CD4-positive, alpha-beta T cell treated with Interleukin-17A for 4 hours (primary cell): ENCODE data around the gene RGS3.

ENCODE experiments used
- DNase-seq: peaks from one replicate; pipeline ENCODE4 v3.0.0-alpha.2; 2020; ENCODE audit warnings: mixed read lengths

RGS3 gene

DNA sequence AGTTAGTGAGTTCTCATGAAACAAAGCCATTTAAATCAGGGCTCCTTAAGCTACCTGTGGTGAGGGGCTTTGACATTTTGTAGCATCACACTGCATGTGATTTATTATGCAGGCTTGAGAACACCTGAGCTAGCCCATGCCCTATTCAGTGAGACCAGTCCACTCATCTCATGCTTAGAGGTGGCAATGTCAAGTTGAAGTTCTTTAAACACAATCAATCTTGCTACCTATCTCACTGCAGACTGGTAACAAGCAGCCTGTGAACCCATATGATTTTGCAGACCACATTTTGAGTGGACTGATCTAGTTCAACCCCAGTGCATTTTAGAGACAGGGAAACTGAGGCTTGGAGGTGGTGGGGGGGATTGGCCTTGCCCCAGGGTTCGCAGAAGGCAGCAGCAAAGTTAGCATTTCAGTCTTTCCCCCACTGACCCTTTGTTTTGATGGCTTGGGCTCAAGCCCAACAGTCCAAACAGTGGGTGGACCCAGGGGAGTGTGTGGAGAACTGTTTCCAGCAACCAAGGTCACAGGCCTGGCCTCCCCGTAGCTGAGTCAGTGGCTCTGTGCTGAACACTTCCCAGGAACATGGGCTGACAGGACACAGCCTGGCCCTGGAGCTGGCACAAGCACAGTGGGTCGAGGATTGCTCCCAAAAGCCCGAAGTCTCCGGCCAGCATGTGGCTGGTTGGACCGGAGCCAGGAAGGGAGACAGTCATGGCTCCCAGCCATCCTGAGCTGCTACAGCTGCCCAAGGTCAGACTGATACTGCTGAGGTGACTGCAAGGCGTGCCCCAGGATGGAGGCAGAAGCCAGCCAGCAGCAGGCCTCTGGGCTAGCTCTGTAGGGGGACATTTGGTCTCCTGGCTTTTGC, 95.3 kb downstream of the RGS3 start:
- no peak for DNase-seq

DNA sequence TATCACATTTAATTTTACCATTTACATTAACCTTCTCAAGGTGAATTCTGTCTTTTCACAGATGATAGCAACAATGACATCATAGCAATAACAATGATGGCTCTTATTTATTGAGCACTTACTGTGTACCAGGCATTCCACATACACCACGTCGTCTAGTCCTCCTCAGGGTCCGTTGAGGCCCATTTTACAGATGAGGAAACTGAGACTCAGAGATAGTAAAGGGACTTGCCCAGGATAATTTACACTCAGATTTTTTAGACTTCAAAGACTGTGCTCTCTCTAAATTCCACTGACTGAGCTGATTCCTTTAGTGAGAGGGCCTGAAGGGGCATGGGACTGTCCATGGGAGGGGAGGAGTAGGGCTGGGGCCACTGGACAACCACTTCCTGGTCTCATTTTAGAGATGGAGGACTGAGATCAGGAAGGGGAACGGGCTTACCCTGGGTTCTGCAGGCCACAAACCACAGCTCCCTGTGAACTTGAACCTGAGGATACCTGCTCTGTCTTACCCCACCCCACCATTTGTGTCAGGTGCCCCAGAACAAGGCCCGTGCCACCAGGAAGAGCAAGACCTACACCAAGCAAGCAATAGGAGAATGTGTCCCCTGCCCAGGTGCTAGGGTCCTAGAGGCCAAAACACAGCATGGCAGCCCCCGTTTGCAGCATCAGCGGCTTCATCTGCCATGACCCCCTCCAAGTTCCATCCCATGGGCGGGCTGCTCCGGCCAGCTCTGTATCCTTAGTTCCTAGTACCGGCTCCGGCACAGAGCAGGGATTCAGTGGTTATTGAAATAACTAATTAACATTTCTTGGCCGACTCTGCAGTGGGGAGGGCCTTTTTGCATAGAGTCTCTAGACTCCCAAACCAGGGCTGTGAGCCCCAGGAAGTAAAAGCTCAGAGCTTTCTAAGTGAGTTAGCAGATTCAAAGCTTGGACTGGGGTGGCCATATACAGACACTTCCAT, 96.6 kb downstream of the RGS3 start:
- DNase-seq, result no peak

DNA sequence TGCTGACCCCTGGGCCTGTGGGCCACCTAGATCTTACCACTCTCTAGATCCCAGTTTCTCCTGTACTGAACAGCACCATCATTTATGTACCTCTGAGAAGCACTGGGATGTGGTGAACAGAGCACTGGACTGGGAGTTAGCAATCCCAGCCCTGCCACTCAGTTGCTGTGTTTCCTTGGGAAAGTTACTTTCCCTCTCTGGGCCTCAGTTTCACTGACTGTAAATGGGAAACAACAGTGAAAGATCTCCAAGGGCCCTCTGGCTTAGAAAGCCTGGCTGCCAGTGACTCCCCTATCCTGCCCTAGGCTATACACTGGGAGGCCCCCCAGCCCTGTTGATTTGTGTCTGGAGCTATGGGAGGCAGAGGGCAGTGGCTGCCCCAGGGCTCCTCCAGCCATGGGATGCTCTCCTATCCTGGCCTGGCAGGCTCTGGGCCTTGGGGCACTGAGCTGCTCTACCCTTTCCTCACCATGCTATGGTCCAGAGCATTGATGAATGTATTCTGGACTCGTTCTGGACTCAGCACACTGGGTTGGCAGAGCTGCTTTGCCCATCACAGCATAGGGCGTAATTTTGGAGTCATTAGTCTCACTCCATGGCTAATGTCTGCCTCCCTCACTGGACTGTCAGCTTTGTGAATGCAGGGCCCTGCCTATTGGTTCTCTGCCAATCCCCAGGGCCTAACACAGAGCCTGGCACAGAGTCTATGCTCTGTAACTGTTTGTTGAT, 99.3 kb downstream of the RGS3 start:
- DNase-seq, result no peak

DNA sequence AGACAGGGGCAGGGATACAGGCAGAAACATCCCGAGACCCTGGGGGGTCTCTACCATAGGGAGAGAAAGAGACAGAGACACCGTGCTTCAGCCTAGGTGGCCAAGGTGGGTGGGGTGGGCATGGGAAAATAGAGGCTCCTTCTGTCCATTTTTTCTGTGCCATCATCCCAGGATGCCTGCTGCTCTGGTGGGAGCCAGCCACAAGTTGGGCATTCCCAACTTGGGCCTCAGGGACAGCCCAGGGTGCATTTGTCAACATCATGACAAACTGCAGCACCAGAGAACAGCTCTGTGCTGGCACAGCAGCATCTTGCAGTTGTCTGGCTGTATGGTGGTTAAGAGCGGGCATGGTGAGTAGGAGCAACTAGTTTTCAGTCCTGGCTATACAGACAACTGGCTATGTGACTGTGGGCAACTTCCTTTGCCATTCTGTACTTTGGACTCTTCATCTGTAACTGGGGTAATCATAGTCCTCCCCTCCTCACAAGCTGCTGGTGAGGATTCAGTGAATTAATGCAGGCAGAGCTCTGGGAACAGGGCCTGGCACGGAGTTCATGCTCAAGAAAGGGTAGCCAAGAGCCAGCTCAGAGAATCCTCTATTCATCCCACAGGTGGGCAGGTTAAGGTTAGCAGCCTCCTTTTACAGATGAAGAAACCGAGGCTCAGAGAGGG, 100.4 kb downstream of the RGS3 start:
- DNase-seq, result no peak

DNA sequence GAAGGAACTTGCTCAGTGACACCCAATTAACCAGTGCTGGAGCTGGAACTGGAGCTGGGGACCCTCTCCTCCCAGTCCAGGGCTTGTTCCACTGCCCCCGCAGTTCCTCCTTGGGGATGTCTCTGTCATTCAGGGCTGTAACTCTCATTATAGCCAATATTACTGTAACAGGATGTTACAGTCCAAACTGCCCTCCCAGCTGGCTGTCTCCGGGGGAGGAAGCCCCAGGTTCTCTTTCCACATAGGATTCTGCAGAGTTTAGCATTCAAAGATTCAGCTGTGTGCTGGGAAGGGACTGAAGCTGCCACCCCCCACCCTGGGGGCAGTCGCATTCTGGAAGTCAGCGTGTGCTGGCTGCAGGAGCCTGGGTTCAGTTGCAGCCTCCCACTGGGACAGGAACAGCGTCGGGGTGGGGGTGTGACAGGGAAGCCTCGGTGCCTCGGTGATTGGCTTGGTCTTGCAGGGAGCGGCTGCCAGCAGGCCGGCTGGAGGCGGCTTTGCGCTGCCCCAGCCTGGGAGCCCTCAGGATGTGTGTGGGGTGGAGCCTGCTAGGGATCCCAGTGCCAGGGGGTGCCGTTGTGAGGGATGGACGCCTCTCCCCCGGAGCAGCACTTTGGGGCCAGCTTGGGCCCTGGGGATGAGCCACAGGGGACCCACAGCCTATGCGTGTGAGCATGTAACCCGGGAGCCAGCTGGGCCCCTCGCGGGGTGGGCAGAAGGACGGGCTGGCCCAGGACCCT, 101.1 kb downstream of the RGS3 start:
- no peak for DNase-seq

DNA sequence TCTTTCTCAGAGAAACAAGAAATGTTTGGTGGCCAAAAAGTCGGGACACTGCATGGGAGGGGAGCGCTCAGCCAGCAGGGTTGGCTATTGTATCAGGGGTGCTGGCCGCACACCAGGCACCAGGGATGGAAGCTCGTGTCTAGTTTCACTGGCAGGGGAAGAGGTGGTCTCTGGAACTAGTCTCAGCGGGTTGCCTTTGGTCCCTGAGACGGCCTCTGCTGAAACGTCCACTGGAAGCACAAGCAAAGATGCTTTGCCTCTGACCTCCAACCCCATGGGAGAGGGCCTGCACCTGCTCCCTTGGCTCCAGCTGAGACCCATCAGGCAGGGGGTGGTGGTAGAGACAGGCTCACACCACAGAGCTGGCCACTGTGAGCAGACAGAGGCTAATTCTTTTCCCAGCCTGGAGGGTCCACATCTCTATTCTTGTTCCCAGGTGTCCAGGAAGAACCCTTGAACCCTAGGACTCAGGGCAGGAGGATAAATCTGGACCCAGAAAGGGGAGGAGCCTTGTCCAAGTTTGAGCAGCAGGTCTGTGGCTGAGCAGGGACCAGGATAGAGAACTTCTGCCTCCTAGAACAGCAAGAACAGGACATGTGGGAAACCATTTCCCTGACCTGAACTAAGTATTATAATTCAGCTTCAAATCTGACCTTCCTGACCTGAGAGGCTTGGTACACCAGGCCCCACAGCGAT, 102.6 kb downstream of the RGS3 start:
- no peak for DNase-seq

DNA sequence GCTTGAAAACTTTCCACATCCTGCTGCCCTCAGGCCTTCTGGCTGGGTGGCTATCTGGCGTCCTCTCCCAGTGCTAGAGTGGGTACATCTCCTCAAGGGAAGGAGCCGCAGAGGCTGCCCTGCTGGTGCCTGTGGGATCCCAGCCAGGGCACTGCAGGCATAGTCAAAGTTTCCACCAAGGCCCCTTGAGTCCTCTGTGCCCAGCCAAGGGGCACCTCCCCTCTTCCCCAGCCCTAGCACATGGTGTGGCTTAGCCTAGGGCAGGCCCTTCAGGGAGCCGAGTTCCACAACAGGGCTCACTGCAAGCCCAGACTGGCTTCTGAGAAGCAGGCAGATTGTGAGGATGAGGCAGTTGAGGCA, 103.2 kb downstream of the RGS3 start:
- no peak for DNase-seq

DNA sequence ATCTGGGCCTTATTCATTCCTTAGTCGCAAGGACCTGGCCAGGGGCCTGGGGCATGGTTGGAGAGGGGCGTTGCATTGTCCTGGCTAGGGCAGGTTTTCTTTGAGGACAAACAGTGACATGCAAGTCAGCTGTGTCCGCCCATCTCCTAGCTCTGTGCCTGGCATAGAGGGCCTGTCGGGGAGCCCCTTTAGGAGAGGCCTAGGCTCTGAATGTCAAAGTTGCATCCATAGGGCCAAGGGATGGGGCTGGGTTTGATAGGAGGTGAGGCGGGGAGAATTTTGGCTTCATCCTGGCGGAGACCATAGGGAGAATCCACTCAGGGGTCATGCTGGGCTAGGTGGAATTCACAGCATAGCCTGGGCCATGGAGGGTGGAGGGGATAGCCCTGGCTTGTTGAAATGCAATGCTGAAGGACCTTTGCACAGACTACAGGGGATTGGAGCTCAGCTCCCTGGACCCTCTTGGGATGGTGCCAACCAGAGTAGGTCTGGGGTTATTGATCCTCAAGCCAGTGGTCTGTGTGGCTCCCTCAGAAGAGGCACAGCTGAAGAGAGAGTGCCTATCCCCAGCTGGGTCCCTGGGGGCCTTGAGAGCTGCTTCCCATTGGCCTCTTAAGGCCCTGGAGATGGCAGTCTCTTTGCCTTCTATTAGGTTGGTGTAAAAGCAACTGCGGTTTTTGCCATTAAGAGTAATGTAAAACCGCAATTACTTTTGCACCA, 104.0 kb downstream of the RGS3 start:
- no peak for DNase-seq

DNA sequence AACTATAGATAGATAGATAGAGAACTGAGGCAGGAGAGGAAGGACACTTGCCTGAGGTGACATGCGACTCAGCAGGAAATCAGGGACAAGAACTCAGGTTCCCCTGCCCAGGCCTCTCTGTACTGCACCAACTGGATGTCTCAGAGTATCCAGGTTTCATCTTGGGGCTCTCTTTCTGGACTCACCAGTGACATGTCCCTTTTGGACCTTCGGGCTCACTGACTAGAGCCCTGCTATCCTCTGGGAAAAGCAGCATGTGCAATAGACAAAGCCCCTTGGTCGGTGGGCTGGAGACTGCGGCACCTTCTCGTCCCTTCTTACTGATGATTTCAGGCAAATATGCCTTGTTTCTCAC, 104.5 kb downstream of the RGS3 start:
- DNase-seq, result no peak

DNA sequence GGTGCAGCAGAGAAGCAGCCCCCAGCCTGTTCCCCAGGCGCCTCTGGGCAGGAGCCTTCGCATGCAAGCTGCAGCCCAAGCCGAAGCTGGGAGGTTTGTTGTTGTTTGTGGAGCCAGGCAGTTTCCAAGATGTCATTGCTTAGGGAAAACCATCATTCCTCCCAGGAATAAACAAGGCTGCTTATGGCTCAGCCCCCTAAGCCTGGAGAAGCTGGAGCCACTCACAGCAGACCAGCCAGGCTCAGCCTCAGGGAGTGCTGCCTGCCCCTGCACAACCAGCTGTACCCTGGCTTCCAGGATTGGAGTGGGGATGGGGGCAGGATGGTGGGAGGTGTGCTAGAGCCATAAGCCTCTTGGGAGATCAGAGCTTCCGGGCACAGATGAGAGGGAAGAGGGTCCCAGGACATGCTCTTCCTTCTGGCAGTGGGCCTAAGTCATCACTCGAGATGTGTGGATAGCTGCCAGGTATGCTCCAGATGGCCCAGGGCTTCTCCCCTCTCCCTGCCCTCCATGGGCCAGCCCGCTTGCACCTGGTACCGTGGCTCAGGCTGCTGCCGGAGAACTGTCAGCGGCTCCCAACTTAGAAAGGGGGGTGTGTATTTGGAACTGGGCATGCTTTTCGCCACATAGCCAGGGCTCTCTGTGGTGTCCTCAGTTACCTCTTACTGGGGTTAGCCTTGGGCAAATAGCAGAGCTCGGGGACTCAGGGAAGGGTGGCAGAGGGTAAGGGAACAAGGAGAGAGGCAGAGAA, 105.2 kb downstream of the RGS3 start:
- no peak for DNase-seq

DNA sequence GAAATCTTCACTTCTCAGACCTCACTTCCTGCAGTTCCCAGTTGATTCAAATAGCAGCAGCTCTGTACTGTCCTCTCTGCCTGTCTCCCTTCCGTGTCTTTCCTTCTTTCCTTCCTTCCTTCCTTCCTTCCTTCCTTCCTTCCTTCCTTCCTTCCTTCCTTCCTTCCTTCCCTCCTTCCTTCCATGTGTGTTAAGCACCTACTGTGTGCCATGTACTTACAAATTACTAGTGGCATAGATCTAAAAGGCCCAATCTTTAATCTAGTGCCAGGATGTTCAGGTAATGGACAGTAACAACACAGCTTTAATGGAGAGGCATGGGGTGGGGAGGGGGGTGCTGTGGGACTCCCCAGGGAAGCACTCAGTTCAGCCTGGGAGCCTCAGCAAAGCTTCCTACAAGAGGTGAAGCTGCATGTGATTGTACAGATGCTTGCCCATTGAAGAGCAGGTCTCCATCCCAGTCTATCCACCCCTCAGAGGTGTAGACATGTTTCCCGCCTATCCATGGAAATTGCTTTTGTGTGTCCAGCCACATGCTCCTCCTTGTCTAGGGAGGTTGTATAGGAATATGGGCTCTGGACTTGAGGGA, 106.0 kb downstream of the RGS3 start:
- DNase-seq, result no peak

DNA sequence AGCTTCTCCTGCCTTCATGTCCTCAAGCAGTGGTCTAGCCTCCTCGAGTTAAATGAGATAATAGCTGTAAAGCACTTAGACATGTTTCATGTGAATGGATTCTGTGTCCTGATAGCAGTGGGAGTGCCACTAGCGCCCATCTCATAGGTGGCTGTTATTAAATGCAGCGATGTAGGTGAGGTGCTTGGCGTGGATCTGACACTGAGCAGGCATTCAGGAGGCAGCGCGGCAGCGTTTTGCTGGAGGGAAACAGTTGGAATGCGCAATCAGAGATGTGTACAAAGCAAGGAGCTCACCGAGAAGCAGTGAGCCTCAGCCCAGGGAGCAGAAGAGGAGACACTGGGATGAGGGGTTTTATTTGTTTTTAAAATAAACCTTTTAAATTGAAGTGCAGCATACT, 106.6 kb downstream of the RGS3 start:
- no peak for DNase-seq

DNA sequence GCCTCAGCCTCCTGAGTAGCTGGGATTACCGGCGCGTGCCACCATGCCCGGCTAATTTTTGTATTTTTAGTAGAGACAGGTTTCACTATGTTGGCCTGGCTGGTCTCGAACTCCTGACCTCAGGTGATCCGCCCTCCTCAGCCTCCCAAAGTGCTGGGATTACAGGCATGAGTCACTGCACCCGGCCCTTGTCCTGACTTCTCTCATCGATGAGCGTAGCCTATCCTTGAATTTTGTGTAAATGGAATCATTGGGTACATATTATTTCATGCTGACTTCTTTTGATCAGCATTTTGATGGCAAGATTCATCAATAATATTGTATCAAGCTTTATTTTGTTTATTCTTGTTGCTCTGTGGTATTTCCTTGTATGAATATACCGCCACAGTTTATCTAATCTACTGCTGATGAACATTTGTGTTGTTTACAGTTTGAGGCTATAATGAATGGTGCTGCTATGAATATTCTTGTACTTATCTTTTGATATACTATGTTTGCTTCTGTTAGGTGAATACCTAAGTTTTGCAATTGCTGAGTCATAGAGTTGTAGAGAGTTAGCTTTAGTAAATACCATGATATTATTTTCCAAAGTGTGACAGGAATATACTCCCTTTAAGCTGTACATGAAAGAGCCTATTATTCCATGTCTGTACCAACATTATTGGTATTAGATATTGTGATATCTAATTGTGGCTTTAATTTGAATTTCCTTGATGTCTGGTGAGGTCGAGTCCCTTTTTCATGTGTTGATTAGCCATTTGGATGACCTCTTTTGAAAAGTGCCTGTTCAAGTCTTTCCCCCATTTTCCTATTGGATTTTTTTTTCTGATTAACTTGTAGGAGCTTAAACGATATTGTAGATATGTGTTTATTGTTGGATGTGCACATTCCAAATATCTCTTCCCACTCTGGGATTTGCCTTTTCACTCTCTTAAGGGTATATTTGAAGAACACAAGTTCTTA, 107.5 kb downstream of the RGS3 start:
- no peak for DNase-seq

DNA sequence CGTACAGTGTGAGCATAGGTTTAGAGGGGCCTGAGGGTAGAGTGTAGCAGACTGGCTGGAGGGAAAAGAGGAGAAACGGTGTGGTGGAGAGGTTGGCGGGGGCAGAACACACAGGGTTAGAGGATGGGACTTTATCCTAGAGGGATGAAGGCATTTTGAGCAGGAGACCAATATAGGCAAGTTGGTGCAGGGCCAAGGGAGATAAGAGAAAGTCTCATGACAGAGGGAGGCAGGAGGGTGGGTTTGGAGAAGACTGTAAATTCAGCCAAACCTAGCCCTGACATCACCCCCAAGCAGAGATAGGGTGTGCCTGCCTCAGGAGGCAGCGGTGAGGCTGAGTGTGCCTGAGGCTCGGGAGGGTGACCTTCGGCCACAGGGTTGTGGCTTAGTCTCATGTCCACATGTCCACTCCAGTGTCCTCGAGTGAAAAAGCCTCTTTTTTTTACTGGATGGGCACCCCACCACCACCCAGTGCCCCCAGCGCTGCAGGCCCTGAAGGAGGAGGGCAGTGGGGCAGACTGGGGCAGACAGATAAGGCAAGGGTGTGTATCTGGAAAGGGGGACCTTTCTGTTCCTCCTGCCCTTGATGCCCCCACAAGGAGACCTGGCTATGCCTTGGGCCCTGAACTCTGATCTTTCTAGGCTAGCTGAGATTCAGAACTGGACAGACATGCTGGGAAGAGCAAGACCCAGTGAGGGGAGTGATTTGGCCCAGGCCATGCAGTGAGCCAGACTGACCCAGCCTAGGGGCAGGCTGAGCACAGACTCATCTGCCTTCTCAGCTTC, 108.7 kb downstream of the RGS3 start:
- DNase-seq, result no peak

DNA sequence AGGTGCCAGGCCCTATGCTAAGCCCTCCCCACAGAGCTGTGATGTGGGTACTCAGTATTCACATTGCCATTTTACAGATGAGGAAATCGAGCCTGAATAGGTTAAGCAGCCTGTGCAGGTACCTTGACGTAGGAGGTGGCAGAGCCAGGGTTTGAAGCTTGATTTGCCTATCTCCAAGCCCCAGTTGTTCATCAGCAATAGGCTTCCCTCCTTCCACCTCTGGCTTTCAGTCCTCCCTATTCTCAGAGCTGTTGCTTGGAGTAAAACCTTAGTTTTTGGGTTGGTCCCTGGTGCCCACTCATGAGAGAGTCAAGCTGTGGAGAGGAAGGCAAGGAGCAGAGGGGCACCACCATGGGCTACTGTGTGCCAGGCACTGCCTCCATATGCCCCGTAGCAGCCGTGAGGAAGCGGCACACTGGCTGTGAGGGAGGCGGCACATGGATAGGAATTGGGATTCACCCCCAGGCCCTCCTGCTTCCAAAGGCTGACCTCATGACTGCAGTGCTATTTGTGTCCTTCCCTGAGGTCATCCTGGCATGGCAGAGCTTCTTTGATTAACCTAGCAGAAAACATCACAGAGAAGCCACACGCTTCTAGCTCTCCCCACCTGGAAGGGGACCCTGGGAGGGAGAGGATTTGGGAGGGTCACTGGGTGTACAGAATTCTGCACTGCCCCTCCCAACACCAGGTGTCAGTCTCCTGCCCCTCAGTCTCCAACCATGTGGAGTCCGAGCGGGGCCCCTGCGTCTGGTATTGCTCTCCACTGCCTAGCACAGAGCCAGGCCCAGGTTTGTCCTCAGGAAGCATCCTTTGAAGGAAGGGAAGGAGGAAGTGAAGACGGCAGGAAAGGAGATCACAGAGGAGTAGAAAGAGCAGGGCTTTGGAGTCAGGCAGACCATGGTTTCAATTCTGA, 109.8 kb downstream of the RGS3 start:
- no peak for DNase-seq

DNA sequence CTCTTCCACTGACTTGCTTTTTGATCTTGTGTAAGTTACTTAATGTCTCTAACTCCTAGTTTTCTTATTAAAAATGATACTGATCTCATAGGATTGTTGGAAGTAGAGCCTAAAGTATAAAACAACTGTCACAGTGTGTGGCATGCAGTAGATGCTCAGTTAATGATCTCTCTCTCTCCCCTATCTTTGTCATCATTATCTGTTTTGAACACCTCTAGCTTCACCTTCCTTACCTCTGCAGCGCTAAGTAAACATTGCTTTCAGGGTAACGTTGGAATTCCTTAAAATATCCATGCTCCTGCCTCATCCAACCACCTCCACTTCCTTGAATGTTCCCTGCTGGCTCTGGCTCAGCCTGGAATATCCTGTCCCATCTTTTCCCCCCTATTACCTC, 110.4 kb downstream of the RGS3 start:
- DNase-seq, result no peak
